ENCODE measurements around the gene CDK7. TPM values are rescaled to one million over a fixed set of nuclear protein-coding genes. Genes with fewer than 3 reads are reported as not detected.

CDK7 gene
- total and polyA plus RNA-seq, 9 of the 15 experiments (the other 6 are each of a cell fraction or from before 2014, with no cell fraction given) = 41.7 to 143 (median 65.3) TPM

DNA sequence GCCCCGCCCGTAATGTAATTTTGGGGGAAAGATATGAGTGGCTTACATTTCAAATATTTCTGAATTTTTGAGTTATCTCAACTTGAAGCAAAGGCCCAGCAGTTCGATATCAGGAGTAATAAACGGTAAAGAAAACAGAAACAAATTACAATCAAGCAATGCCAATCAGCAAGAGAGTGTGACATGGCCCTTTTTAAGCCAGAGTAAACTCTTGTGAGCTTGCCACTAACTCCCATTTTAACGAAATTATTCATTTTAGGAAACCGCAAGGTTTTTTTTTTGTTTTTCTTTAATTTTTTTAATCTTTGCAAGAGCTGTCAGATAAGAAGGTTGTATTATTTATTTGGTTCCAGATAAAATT lies 17.6 kb upstream of the CDK7 start (continued):
- TF ChIP-seq, protein P1, sequence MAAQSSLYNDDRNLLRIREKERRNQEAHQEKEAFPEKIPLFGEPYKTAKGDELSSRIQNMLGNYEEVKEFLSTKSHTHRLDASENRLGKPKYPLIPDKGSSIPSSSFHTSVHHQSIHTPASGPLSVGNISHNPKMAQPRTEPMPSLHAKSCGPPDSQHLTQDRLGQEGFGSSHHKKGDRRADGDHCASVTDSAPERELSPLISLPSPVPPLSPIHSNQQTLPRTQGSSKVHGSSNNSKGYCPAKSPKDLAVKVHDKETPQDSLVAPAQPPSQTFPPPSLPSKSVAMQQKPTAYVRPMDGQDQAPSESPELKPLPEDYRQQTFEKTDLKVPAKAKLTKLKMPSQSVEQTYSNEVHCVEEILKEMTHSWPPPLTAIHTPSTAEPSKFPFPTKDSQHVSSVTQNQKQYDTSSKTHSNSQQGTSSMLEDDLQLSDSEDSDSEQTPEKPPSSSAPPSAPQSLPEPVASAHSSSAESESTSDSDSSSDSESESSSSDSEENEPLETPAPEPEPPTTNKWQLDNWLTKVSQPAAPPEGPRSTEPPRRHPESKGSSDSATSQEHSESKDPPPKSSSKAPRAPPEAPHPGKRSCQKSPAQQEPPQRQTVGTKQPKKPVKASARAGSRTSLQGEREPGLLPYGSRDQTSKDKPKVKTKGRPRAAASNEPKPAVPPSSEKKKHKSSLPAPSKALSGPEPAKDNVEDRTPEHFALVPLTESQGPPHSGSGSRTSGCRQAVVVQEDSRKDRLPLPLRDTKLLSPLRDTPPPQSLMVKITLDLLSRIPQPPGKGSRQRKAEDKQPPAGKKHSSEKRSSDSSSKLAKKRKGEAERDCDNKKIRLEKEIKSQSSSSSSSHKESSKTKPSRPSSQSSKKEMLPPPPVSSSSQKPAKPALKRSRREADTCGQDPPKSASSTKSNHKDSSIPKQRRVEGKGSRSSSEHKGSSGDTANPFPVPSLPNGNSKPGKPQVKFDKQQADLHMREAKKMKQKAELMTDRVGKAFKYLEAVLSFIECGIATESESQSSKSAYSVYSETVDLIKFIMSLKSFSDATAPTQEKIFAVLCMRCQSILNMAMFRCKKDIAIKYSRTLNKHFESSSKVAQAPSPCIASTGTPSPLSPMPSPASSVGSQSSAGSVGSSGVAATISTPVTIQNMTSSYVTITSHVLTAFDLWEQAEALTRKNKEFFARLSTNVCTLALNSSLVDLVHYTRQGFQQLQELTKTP (IDR thresholded peaks at IDR 0.05; ENCODE audit: low read depth in 1 of 2, partially characterized antibody in 2 of 2) = no peak
- TF ChIP-seq EGR1 (conservative IDR thresholded peaks at IDR 0.05) (no peak), ZNF197 (CRISPR knock-in tag; IDR thresholded peaks at IDR 0.05; ENCODE audit: low read depth) (no peak), ZNF3 (CRISPR knock-in tag; IDR thresholded peaks at IDR 0.05) (0 out of 2 replicates have a peak, but pooled peaks have one; percentile 14), ZBTB17 (CRISPR knock-in tag; IDR thresholded peaks at IDR 0.05) (no peak), TCFL5 (CRISPR knock-in tag; conservative IDR thresholded peaks at IDR 0.05) (no peak)
- TF ChIP-seq, protein P2, sequence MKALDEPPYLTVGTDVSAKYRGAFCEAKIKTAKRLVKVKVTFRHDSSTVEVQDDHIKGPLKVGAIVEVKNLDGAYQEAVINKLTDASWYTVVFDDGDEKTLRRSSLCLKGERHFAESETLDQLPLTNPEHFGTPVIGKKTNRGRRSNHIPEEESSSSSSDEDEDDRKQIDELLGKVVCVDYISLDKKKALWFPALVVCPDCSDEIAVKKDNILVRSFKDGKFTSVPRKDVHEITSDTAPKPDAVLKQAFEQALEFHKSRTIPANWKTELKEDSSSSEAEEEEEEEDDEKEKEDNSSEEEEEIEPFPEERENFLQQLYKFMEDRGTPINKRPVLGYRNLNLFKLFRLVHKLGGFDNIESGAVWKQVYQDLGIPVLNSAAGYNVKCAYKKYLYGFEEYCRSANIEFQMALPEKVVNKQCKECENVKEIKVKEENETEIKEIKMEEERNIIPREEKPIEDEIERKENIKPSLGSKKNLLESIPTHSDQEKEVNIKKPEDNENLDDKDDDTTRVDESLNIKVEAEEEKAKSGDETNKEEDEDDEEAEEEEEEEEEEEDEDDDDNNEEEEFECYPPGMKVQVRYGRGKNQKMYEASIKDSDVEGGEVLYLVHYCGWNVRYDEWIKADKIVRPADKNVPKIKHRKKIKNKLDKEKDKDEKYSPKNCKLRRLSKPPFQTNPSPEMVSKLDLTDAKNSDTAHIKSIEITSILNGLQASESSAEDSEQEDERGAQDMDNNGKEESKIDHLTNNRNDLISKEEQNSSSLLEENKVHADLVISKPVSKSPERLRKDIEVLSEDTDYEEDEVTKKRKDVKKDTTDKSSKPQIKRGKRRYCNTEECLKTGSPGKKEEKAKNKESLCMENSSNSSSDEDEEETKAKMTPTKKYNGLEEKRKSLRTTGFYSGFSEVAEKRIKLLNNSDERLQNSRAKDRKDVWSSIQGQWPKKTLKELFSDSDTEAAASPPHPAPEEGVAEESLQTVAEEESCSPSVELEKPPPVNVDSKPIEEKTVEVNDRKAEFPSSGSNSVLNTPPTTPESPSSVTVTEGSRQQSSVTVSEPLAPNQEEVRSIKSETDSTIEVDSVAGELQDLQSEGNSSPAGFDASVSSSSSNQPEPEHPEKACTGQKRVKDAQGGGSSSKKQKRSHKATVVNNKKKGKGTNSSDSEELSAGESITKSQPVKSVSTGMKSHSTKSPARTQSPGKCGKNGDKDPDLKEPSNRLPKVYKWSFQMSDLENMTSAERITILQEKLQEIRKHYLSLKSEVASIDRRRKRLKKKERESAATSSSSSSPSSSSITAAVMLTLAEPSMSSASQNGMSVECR (CRISPR knock-in tag; IDR thresholded peaks at IDR 0.05) = no peak

Measured in K562 (cell line).